Hepatocyte (in vitro differentiated cells): ENCODE results near the gene QARS1.

Experiments used
- CTCF ChIP-seq: fragments of 200-600 bp; sonication (generic); IDR thresholded peaks from 2 replicates; pipeline ENCODE4 v1.5.1; 2016; ENCODE audit warnings: antibody characterized with exemption, mild to moderate bottlenecking; ENCODE audit not compliant: poor library complexity
- EZH2 ChIP-seq: fragments of 200-600 bp; sonication (generic); IDR thresholded peaks from 2 replicates; pipeline ENCODE4 v1.6.1; 2016; ENCODE audit warnings: antibody characterized with exemption, mild to moderate bottlenecking, borderline replicate concordance
- EZH2phosphoT487 ChIP-seq: fragments of 200-600 bp; sonication (generic); IDR thresholded peaks from one replicate; pipeline ENCODE4 v1.6.1; 2018; ENCODE audit warnings: antibody characterized with exemption, mild to moderate bottlenecking, low read depth, moderate library complexity; ENCODE audit not compliant: unreplicated experiment, severe bottlenecking

GRCh38 chr3:49119036-49119435 lies 14.5 kb upstream of the QARS1 start:
- TF ChIP-seq CTCF (no peak), EZH2 (no peak), EZH2phosphoT487 (no peak)
